NCI-H146 (cell line): ENCODE results near the gene TBC1D20.
"Not testable (repeated sequence)": the region's sequence is repeated elsewhere in the genome, so short reads cannot be mapped to it uniquely, and the experiment has no call there.

Source experiments
- DNase-seq: peaks from one replicate; lab custom pipeline; 2025; lab: John Stamatoyannopoulos, UW

Gene TBC1D20, protein sequence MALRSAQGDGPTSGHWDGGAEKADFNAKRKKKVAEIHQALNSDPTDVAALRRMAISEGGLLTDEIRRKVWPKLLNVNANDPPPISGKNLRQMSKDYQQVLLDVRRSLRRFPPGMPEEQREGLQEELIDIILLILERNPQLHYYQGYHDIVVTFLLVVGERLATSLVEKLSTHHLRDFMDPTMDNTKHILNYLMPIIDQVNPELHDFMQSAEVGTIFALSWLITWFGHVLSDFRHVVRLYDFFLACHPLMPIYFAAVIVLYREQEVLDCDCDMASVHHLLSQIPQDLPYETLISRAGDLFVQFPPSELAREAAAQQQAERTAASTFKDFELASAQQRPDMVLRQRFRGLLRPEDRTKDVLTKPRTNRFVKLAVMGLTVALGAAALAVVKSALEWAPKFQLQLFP

DNA sequence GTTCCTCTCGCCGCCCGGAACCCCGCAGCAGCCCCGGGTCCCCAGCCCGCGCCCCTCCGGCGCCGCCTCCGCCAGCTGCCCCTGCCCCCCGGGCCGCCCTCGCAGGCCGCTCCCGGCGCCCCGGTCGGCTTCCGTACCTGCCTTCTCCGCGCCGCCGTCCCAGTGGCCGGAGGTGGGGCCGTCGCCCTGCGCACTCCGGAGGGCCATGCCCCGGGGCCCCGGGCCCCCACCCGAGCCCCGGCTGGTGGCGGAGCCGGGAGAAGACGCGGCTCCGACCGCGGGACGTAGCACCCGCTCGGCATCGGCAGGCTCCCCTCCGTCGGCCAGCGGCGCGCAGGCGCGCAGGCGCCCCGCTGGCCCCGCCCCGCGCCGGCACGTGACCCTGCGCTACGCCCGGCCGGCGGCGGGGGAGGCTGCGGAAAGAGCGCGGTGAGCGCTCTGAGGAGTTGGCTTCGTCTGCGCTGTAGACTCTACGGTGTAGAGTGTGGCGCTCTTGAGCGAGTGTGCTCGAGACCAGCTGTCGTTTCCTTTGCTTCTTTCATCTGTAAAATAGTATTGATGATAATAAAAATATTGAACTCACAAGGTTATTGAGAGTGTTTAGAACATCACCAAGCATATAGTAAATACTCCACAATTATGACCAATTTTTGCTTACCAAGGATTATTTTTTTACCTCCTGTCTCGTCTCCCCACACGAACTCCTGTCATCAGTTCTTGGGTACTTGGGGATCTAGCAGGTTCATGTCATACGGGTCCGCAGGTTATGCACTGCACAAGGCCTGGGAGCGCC lies at the start of gene TBC1D20:
TSS of gene TBC1D20 (minus strand) at position 335 of the 793 bp plus-strand sequence. CDS start at position 207, 128 bp downstream.
- peak; percentile 91 for DNase-seq

DNA sequence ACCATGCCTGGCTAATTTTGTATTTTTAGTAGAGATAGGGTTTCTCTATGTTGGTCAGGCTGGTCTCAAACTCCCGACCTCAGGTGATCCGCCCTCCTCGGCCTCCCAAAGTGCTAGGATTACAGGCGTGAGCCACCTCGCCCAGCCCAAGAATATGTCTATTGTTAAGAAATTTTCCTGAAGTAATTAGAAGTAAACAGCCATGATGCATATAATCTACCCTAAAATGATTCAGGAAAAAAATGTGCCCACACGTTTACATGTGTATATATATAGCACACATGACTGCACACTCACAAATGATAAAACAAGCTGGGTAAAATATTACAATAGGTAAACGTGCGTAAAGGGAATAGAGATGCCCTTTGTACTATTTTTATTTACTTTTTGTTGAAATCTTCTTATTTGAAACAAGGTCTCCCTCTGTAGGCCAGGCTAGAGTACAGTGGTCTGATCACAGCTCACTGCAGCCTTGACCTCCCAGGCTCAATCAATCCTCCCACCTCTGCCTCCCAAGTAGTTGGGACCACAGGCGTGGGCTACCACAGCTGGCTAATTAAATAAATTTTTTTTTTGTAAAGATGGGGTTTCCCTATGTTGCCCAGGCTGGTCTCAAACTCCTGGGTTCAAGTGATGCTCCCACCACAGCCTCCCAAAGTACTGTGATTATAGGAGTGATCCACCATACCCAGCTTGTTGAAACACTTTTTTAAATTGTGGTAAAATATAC lies 48.2 kb upstream of the TBC1D20 start:
- not testable (repeated sequence) for DNase-seq

DNA sequence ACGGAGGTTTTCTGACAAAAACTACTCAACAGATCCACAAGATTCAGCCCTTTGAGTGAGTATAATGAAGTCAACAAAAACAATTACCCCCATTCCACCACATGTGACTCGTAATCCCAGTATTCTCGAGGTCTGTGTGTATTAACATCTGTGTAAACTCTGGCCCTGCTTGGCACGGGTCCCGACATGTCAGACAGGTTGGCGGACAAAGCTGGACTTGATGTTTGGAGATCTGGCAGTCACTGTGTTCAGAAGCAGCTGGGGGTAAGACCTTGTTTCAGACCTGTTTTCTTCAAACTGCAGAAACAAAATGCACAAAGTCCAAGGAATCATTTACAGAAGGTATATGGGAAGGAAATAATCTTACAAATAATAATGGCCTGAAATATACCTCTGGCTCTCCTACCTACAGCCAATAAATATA lies 46.0 kb upstream of the TBC1D20 start:
- peak; percentile 9 for DNase-seq

DNA sequence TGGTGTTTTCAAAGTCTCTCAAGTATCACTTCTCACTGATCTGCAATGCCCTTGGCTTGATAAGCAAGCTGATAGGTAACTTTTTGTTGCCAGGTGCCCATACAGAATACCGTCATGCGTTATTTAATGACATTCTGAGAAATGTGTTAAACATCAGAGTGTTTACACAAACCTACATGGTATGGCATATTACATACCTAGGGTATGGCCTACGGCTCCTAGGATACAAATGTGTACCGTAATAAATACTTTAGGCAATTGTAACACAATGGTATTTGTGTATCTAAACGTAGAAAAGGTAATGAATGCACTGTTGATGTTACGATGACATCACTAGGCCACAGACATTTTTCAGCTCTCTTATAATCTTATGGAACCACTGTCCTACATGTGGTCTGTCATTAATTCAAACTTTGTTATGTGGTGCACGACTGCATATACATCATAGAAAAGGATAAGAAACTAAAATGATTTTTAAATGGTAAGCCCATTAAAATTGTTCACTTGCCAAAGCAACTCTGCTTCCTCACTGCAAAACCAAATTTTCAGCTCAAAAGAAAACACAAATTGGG lies 45.5 kb upstream of the TBC1D20 start:
- DNase-seq = no peak

DNA sequence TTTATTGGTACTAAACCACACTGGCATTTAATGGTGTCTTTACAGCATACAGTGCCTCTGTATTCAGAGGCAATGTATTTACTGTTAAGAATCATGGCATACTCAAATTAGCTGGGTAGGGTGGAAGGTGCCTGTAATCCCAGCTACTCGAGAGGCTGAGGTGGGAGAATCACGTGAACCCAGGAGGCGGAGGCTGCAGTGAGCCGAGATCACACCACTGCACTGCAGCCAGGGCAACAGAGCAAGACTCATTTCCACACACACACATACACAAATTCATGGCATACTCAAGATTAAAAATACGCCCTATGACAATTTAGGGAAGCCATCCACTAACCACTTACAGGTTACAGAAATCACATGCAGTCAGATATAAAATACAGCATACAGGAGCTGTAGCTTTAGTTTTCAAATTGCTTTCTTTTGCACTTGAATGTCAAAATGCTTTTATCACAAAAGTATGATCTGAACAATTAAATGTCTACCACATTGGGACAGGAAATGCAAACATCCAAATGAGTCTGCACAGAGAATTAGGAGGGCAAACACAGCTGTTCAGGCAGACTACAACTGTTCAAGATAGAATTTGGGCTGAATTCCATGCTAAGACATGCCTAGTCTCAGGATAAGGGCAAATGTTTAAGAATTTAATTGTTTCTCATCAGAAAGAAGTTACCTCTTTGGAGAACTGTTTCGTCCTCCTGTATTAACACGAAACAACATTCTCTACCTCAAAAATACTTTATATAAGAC lies 44.8 kb upstream of the TBC1D20 start:
- no peak for DNase-seq

DNA sequence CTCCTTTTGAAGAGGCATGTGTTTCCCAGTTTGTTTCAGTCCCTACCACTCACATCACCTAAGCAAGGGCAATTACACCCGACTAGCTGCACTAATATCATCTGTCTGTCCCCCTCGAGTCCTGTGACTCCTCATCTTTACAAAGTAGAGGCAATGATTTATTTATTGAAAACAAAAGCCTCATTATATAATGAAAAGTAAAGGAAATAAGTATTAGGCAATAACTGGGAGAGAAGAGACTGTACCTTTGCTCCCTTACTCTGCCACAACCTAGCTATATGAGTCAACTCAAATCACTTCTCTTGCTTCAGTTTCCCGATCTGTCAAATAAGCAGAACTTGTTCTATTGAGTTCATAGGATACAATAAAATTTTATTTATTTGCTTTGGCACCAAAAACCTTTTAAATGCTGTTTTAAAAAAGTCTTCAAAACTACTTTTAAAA lies 42.3 kb upstream of the TBC1D20 start:
- DNase-seq = no peak

DNA sequence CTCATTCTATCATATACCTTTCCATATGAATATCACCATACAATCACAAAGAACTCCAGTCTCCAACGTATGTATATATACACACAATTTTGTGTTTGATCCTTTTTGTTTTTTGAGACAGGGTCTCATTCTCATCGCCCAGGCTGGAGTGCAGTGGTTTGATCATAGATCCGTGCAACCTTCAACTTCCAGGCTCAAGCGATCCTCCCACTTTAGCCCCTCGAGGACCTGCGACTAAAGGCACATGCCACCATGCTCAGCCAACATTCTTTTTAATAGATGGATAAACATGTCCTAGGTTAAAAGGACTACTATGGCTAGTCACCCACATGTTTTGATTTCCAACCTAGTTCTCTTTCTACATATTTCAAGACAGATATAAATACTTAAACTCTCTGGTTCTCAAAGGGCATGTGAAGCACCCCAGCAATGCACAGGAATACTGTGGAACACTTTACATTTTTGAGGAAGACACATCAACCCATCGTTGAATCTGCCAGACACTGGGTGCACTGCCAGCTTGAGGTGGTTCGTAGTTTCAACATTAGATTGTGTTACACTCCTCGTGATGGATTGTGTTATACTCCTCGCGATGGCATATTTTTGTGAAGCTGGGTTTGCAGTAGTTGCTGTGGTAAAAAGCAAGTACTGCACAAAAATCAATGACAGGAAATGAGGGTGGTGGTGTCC lies 40.9 kb upstream of the TBC1D20 start:
- no peak for DNase-seq

DNA sequence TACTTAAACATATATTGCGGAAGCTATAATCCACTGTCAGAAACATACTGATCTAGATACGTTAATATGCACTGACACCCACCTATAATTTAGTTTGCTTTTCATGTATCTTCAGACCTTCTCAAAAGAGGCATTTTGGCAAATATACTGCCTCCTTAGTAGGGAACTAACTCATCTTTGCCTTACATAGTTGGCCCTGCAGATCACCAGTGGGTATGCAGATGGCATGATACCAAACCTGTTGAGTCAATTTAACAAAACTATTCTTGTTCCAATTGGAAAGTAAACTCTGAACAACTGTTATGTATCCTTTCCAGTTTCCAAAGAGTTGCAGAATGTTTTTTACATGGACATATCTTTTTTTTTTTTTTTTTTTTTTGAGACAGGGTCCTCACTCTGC lies 35.6 kb upstream of the TBC1D20 start:
- DNase-seq = no peak

DNA sequence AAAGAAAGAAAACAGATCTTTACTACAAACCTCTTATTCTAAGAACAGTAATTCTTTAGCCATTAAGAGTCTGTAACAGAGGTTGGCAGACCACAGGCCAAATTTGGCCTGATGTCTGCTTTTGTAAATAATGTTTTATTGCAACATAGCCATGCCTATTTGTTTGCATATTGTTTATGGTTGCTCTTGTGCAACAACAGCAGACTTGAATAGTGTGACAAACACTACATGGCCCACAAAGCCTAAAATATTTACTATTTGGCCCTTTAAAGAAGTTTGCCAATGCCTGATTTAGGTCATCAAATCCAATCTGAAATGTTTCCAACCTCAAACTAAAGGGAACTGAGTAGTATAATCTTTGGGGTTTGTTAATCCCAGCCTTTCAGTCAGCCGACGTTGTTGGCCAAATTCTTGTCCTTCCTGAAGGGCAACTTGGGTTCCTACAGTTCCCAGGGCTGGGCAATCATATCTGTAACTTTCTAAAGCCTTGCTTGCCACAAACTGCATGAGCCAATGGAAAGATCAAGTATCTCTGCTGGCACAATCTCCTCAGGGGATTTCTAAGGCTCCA lies 33.9 kb upstream of the TBC1D20 start:
- no peak for DNase-seq

DNA sequence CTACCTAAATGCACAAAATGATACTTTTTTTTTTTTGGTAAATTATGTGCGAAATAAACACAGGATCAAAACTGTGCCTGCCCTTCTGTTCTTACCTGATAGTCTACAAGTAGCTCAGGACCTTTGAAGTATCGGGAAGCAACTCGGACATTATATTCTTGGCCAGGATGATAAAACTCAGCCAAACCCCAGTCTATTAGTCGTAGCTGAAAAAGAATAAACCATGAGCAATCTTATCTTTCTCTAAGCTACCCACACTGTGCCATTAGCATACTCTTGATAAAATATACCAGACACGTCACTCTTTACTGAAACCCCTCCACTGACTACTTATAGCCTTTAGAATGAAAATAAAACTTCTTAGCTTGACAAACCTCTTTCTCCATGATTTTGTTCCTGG lies 29.8 kb upstream of the TBC1D20 start:
- no peak for DNase-seq

DNA sequence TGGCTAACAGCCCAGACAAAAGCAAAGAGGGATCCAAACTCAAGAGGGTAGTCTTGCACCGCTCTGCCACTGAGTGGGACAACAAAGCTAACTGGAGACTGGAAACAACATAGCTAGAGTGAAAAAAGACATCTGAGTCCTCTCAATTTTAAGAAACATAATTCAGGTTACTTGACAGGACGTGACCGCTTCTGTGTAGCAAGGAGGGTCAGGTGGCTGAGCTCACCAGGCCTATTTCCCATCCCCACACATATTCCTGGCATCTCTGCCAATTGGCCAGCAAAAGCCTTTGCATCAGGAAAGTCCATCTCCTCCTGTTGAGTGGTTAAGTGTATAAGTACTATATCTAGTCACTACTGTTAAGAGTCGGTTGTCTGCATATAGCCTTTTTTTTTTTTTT lies 25.3 kb upstream of the TBC1D20 start:
- DNase-seq = no peak

DNA sequence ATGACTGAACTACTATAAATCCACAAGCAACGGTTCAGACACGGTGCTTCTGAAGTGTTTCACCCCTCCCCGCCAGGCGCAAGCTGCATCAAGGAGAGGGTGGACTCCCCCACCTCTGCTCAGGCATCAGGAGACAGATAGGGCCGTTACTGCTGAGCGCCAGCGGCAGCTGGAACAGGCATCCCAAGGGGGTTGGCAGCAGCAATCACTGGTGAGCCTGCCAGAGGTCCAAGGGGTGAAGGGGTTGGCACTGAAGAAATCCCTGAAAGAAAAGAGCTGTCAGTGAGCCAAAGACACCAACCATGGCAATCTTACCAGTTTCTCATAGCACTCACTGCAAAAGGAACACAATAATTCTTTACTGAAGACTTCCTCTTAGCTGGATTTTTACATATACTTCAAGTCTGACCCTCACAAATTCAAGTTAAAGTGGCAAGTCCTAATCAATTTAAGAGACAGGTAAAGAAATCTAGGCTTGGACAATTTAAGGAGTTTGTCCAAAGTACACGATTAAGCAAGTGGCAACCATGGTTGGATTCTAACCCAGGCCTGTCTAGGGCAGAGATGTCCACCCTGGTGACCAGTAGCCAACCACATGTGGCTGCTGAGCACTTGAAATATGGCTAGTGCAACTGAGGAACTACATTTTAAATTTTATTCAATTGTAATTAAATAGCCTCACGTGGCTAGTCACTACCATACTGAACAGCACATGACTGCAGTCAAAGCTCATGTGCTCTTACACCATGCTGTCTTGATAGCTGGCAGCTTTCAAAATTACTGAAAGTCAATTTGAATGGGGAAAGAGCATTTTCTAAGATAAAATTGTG lies 21.7 kb upstream of the TBC1D20 start:
- DNase-seq = no peak

DNA sequence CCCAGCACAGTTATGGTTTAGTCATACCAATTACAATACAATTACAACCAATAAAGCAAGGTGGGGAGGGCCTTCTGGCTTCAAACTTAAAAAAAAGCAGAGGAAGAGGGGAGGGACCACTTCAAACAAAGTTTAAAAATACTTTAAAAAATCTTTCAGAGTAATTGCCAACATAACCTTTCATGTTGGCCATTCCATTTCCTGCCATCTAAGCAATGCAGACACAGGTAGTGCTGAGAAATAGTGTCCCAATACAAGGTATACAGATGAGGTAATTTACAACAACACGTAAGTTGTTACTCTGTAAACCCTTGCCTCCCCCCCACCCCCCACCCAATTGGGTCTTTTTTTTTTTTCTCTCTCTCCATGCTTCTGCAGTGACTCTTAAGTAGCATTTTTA lies 18.8 kb upstream of the TBC1D20 start:
- no peak for DNase-seq

DNA sequence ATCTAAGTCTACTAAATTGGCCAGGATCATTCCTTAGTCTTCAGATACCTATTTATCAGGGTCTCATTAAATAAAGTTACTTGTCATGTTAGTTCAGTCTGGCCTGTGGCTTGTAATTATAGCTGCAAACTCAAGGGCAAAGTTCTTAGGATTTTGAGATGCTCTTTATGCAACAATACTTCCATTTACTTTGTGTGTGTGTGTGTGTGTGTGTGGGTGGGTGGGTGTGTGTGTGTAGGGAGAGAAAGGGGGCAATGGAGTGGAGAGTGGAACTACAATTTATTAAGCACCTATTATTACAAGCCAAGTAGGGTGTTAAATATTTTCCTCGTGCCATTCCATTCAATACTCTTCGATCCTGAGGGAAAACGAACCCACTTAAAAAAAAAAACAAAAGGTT lies 17.7 kb upstream of the TBC1D20 start:
- no peak for DNase-seq

DNA sequence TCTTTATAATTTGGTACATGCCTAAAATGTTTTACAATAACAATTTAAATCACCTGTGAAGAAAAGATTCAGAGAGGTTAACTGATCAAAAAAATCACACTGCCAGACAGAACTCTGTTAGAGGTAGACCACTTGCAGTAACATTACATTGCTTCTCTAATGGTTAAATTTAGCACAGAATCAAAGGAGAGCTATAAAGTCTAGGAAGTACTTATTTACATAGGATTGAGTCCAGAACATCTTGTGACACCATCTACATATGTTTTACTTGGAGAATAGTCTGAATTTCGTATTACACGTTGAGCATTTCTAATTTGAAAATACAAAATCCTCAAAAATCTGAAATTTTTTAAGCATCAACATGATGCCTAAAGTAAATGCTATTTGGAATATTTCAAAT lies 17.2 kb upstream of the TBC1D20 start:
- no peak for DNase-seq

DNA sequence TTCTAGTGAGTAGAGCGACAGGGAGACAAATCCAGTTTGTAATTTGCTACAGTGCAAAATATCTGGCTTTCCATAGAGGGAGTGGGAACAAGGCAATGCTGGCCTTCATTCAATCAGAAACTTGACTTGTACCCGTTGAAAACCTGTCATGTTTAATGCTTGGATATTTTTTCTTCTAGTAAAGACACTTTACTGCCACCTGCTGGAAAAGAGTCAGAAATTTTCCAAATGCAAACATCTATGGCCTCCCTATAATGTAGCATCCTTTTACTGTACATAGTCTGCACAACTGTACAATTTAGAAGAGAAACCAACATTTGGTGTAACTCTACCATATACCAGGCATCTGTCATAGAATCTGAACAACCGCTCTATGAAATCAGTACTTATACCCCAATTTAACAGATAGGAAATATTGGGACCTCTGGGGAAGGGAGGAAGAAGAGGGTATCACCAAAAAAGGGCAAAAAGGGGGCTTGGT lies 16.7 kb upstream of the TBC1D20 start:
- peak; percentile 56 for DNase-seq

DNA sequence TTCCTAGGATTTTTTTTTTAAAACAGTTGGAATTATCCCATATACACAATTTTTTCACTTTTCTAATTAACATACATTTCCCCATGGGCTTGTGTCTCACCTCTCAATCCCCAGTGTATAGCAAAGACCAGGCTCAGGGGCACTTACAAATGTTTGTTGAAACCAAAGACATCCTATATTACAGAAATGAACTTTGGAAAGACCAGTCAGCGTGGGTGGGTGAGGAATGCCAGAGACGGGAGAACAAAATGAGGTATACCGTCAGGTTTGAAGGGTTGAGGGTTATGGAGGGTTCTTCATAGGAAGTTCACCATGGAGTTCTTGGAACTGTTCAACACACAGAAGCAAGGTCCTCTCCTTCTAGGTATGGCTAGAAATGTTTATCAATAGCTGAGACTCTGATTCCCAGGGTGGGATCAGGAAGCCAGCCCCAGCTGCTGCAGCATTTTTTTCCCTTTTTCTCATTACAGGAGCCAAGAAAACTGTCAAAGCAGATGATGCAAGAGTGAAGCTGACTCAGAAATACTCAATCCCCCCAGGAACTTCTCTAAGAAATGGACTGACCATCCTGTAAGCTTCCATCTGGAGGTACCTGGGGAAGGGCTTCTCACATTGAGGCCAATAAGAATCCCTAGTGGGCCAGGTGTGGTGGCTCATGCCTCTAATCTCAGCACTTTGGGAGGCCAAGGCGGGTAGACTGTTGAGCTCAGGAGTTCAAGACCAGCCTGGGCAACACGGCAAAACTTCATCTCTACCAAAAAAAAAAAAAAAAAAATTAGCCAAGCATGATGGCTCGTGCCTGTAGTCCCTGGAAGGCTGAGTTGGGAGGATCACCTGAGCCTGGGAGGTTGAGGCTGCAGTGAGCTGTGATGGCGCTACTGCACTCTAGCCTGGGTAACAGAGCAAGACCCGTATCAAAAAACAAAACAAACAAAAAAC lies 15.9 kb upstream of the TBC1D20 start:
- DNase-seq = no peak

DNA sequence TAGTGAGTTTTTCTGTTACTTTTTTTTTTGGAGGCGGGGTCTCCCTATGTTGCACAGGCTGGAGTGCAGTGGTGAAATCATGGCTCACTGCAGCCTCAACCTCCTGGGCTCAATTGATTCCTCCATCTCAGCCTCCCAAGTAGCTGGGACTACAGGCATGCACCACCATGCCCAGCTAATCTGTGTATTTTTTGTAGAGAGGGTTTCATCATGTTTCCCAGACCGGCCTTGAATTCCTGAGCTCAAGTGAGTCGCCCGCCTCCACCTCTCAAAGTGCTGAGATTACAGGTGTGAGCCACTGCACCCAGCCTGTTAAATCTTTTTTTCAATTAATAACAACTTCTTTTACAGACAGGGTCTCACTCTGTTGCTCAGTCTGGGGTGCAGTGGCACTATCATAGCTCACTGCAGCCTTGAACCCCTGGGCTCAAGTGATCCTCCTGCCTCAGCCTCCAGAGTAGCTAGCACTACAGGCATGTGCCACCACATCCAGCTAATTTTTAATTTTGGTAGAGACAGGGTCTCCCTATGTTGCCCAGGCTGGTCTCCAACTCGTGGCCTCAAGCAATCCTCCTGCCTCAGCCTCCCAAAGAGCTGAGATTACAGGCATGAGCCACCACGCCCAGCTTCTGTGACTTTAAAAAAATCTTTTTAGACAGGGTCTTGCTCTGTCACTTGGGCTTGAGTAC lies 14.4 kb upstream of the TBC1D20 start:
- DNase-seq = not testable (repeated sequence)
